Liver (tissue), 9 donors: Measurements from ENCODE around the gene AKTIP. TPM values are rescaled to one million over a fixed set of nuclear protein-coding genes. Genes with fewer than 3 reads are reported as not detected.
A peak's percentile ranks its signal among the peaks of the same experiment; 100 is the strongest.

Experiments used
- DNase-seq: peaks from one replicate; pipeline ENCODE4 v3.0.0-alpha.2; 2017; ENCODE audit warnings: low spot score
- H3K27ac ChIP-seq, 2 donors: one replicate each; pipeline ENCODE4 v1.7.0; 2013; ENCODE audit warnings: inconsistent platforms in 2 of 2, low read length in 2 of 2, control low read depth in 1 of 2, low read depth in 1 of 2, mild to moderate bottlenecking in 1 of 2
- H3K27me3 ChIP-seq, 4 donors: one replicate each; pipeline versions ENCODE4 v1.6.1 to v1.7.0; 2013; ENCODE audit warnings: low read length in 3 of 4, inconsistent platforms in 1 of 4, mild to moderate bottlenecking in 1 of 4, moderate library complexity in 1 of 4; ENCODE audit not compliant: control insufficient read depth in 4 of 4, insufficient read depth in 4 of 4
- H3K36me3 ChIP-seq, 4 donors: one replicate each; pipeline versions ENCODE4 v1.6.1 to v1.7.0; 2013; ENCODE audit warnings: low read length in 3 of 4, mild to moderate bottlenecking in 3 of 4, low read depth in 1 of 4, moderate library complexity in 1 of 4; ENCODE audit not compliant: control insufficient read depth in 4 of 4, insufficient read depth in 3 of 4
- H3K4me1 ChIP-seq, 4 donors: one replicate each; pipeline versions ENCODE4 v1.6.1 to v1.7.0; 2013; ENCODE audit warnings: low read length in 3 of 4, mild to moderate bottlenecking in 3 of 4, moderate library complexity in 1 of 4; ENCODE audit not compliant: control insufficient read depth in 4 of 4, insufficient read depth in 4 of 4
- H3K4me3 ChIP-seq, 3 donors: one replicate each; pipeline versions ENCODE4 v1.6.1 to v1.7.0; 2013; ENCODE audit warnings: low read length in 3 of 3, control low read depth in 1 of 3, low read depth in 1 of 3, mild to moderate bottlenecking in 1 of 3
- H3K9ac ChIP-seq, 2 donors: one replicate each; pipeline ENCODE4 v1.7.0; 2013; ENCODE audit warnings: low read length in 2 of 2, mild to moderate bottlenecking in 2 of 2, moderate library complexity in 2 of 2, control low read depth in 1 of 2, low read depth in 1 of 2
- H3K9me3 ChIP-seq, 4 donors: one replicate each; pipeline versions ENCODE4 v1.6.1 to v1.7.0; 2013; ENCODE audit warnings: low read length in 3 of 4; ENCODE audit not compliant: control insufficient read depth in 4 of 4
- ATF3 ChIP-seq: IDR thresholded peaks from 2 replicates; pipeline ENCODE4 v1.6.1; 2016; ENCODE audit warnings: antibody characterized with exemption
- CTCF ChIP-seq: fragments of 150-350 bp; IDR thresholded peaks from 2 replicates; pipeline ENCODE4 v1.5.1; 2017; ENCODE audit warnings: improper control_type of control experiment, low read depth, low read length; ENCODE audit not compliant: missing input control
- EGR1 ChIP-seq, 2 donors: IDR thresholded peaks; 2 replicates each; pipeline ENCODE4 v1.6.1; 2016 to 2018; ENCODE audit warnings: antibody characterized with exemption in 2 of 2, low read depth in 2 of 2
- FOXA1 ChIP-seq: IDR thresholded peaks from 2 replicates; pipeline ENCODE4 v1.6.1; 2016; ENCODE audit warnings: antibody characterized with exemption
- FOXA2 ChIP-seq: IDR thresholded peaks from 2 replicates; pipeline ENCODE4 v1.6.1; 2016; ENCODE audit warnings: antibody characterized with exemption
- GABPA ChIP-seq, 2 donors: IDR thresholded peaks in 1 of 2; conservative IDR thresholded peaks in 1 of 2; 2 replicates each; pipeline ENCODE4 v1.6.1; 2016; ENCODE audit warnings: antibody characterized with exemption in 2 of 2, mild to moderate bottlenecking in 1 of 2, moderate library complexity in 1 of 2
- HNF4A ChIP-seq, 2 donors: conservative IDR thresholded peaks; 2 replicates each; pipeline ENCODE4 v1.6.1; 2016; ENCODE audit warnings: antibody characterized with exemption in 2 of 2, mild to moderate bottlenecking in 2 of 2
- HNF4G ChIP-seq: IDR thresholded peaks from 2 replicates; pipeline ENCODE4 v1.6.1; 2016; ENCODE audit warnings: antibody characterized with exemption
- JUND ChIP-seq, 2 donors: IDR thresholded peaks; 2 replicates each; pipeline ENCODE4 v1.6.1; 2016; ENCODE audit warnings: antibody characterized with exemption in 2 of 2
- NR2F2 ChIP-seq: IDR thresholded peaks from 2 replicates; pipeline ENCODE4 v1.6.1; 2016; ENCODE audit warnings: antibody characterized with exemption
- RAD21 ChIP-seq, 2 donors: IDR thresholded peaks; 2 replicates each; pipeline ENCODE4 v1.6.1; 2016; ENCODE audit warnings: antibody characterized with exemption in 2 of 2, mild to moderate bottlenecking in 2 of 2
- RXRA ChIP-seq, 2 donors: IDR thresholded peaks; 2 replicates each; pipeline ENCODE4 v1.6.1; 2017 to 2018; ENCODE audit warnings: antibody characterized with exemption in 2 of 2, mild to moderate bottlenecking in 1 of 2
- SP1 ChIP-seq: IDR thresholded peaks from 2 replicates; pipeline ENCODE4 v1.6.1; 2018; ENCODE audit warnings: antibody characterized with exemption, mild to moderate bottlenecking
- TAF1 ChIP-seq: conservative IDR thresholded peaks from 2 replicates; pipeline ENCODE4 v1.6.1; 2016; ENCODE audit warnings: antibody characterized with exemption, mild to moderate bottlenecking
- YY1 ChIP-seq: IDR thresholded peaks from 2 replicates; pipeline ENCODE4 v1.6.1; 2016; ENCODE audit warnings: antibody characterized with exemption, mild to moderate bottlenecking
- WGBS: extraction: QIAGEN DNeasy Blood & Tissue Kit; methylation state at CpG from one replicate; pipeline ENCODE4 v1.1.7; 2013; 5-methylcytosine and 5-hydroxymethylcytosine counted together
- polyA plus RNA-seq, 2 donors: library from polyadenylated mRNA; stranded (reverse) in 1 of 2; unstranded in 1 of 2; fragments of 200-250 nt in 1 of 2; fragments of >200 nt in 1 of 2; fragmentation: Nextera tagmentation in 1 of 2; extraction: Ambion mirVana in 1 of 2; gene quantifications; one replicate each; pipeline versions ENCODE4 v1.2.1 to v1.2.3, GENCODE V29; 2013 to 2015
- total RNA-seq, 2 donors: library from RNA; depleted of rRNA; stranded (reverse); fragments of >200 nt; gene quantifications; one replicate each; pipeline ENCODE4 v1.2.3, GENCODE V29; 2014
- TF ChIP-seq, protein P1 (sequence below): IDR thresholded peaks from 2 replicates; pipeline ENCODE4 v1.6.1; 2016; ENCODE audit warnings: antibody characterized with exemption, mild to moderate bottlenecking
- TF ChIP-seq, protein P2 (sequence below): IDR thresholded peaks from 2 replicates; pipeline ENCODE4 v1.6.1; 2016; ENCODE audit warnings: antibody characterized with exemption
- TF ChIP-seq, protein P3 (sequence below): IDR thresholded peaks from 2 replicates; pipeline ENCODE4 v1.6.1; 2016; ENCODE audit warnings: antibody characterized with exemption
- donor health status: healthy.
- donor health status: healthy.
- donor health status: healthy.
- donor health status: healthy.
- donor health status: healthy.

The AKTIP gene
- total and polyA plus RNA-seq, 4 donors: 7.5 to 47.1 (median 20.4) TPM

DNA sequence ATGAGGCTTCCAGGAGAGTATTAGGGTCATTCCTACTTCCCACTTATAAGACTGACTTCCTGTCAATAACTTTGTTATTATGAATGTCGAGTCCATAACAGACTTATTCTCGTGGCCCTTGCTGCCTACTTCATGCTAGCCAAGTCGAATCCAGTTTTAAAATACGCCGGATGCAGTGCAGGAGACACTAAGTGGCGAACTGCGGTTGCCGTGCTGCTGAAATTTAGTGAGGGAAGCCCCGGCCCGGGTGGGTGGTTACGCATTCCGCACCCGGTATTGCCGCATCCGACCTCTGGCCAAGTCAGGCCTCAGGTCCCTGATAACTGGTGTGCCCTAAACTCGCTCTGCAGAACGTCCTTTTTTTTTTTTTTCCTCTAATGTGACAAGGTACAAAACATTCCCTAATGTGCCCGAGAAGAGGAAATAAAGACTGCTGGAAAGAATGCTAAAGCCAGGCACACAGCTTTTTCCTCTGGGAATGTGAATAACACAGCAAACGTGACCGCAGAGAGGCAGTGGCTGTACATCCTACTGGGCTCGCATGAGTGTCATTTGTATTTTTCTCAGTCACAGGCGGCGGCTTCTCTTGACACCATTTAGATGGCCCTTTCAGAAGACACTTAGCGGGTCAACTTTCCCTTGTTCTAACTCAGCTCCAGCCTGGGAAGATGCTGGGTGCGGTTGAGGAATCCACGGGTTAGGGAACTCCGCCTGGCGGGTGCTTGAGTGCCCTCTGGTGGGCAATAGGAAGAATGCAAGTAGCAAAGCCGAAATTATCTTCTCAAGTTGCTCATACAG is 7.1 kb upstream of the AKTIP start:
- H3K4me1 ChIP-seq: peaks cover 7 to 37% (median 32%) of the 10 kb centered on the region in 4 donors
- TF ChIP-seq SP1: peak; percentile 83
- TF ChIP-seq FOXA2: peak; percentile 20
- TF ChIP-seq JUND (IDR thresholded peaks at IDR 0.05): peak in 1 of 2 donors; percentile 60
- TF ChIP-seq HNF4G: peak; percentile 20
- peak in 1 of 2 donors; percentile 37 for TF ChIP-seq GABPA (IDR thresholded peaks at IDR 0.05 in 1 of 2, conservative IDR thresholded peaks at IDR 0.05 in 1 of 2)
- peak; percentile 13 to 77 for TF ChIP-seq RXRA (IDR thresholded peaks at IDR 0.05)
- peak; percentile 60 for TF ChIP-seq YY1
- peak; percentile 74 for TF ChIP-seq ATF3
- TF ChIP-seq, protein P1, sequence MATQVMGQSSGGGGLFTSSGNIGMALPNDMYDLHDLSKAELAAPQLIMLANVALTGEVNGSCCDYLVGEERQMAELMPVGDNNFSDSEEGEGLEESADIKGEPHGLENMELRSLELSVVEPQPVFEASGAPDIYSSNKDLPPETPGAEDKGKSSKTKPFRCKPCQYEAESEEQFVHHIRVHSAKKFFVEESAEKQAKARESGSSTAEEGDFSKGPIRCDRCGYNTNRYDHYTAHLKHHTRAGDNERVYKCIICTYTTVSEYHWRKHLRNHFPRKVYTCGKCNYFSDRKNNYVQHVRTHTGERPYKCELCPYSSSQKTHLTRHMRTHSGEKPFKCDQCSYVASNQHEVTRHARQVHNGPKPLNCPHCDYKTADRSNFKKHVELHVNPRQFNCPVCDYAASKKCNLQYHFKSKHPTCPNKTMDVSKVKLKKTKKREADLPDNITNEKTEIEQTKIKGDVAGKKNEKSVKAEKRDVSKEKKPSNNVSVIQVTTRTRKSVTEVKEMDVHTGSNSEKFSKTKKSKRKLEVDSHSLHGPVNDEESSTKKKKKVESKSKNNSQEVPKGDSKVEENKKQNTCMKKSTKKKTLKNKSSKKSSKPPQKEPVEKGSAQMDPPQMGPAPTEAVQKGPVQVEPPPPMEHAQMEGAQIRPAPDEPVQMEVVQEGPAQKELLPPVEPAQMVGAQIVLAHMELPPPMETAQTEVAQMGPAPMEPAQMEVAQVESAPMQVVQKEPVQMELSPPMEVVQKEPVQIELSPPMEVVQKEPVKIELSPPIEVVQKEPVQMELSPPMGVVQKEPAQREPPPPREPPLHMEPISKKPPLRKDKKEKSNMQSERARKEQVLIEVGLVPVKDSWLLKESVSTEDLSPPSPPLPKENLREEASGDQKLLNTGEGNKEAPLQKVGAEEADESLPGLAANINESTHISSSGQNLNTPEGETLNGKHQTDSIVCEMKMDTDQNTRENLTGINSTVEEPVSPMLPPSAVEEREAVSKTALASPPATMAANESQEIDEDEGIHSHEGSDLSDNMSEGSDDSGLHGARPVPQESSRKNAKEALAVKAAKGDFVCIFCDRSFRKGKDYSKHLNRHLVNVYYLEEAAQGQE: peak; percentile 76
- TF ChIP-seq, protein P2, sequence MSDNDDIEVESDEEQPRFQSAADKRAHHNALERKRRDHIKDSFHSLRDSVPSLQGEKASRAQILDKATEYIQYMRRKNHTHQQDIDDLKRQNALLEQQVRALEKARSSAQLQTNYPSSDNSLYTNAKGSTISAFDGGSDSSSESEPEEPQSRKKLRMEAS: peak; percentile 78
- peak; percentile 63 to 85 for TF ChIP-seq HNF4A (conservative IDR thresholded peaks at IDR 0.05)
- no peak for TF ChIP-seq FOXA1
- TF ChIP-seq RAD21 (IDR thresholded peaks at IDR 0.05): peak; percentile 91 to 95
- no peak for TF ChIP-seq EGR1 (IDR thresholded peaks at IDR 0.05; ENCODE audit: low read depth in 2 of 2)
- TF ChIP-seq NR2F2: peak; percentile 20
- peak; percentile 19 for TF ChIP-seq TAF1
- TF ChIP-seq, protein P3, sequence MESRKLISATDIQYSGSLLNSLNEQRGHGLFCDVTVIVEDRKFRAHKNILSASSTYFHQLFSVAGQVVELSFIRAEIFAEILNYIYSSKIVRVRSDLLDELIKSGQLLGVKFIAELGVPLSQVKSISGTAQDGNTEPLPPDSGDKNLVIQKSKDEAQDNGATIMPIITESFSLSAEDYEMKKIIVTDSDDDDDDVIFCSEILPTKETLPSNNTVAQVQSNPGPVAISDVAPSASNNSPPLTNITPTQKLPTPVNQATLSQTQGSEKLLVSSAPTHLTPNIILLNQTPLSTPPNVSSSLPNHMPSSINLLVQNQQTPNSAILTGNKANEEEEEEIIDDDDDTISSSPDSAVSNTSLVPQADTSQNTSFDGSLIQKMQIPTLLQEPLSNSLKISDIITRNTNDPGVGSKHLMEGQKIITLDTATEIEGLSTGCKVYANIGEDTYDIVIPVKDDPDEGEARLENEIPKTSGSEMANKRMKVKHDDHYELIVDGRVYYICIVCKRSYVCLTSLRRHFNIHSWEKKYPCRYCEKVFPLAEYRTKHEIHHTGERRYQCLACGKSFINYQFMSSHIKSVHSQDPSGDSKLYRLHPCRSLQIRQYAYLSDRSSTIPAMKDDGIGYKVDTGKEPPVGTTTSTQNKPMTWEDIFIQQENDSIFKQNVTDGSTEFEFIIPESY: no peak
- TF ChIP-seq CTCF: peak; percentile 95
- peak; percentile 60 for DNase-seq
- peak overlapping the region; percentile 87 to 95 for H3K27ac ChIP-seq
- H3K9ac ChIP-seq: peak overlapping the region; percentile 4 to 33
- no peaks in the 10 kb centered on the region for H3K27me3 ChIP-seq
- no peaks in the 10 kb centered on the region for H3K36me3 ChIP-seq
- 16% methylated on average over 29 of the region's 29 CpGs for WGBS
- H3K4me3 ChIP-seq: peak overlapping the region in 2 of 3 donors; percentile 1 to 29
- H3K9me3 ChIP-seq: no peaks in the 10 kb centered on the region
